SK-N-MC (cell line): ENCODE results near the gene PLEKHG5.

Source experiments
- EZH2 ChIP-seq: fragments of 200-600 bp; sonication (generic); IDR thresholded peaks from one replicate; pipeline ENCODE4 v1.6.1; 2017; ENCODE audit warnings: antibody characterized with exemption
- POLR2AphosphoS5 ChIP-seq: IDR thresholded peaks from 2 replicates; pipeline ENCODE4 v1.6.1; 2012; ENCODE audit warnings: mild to moderate bottlenecking, low read depth, low read length, borderline replicate concordance

DNA sequence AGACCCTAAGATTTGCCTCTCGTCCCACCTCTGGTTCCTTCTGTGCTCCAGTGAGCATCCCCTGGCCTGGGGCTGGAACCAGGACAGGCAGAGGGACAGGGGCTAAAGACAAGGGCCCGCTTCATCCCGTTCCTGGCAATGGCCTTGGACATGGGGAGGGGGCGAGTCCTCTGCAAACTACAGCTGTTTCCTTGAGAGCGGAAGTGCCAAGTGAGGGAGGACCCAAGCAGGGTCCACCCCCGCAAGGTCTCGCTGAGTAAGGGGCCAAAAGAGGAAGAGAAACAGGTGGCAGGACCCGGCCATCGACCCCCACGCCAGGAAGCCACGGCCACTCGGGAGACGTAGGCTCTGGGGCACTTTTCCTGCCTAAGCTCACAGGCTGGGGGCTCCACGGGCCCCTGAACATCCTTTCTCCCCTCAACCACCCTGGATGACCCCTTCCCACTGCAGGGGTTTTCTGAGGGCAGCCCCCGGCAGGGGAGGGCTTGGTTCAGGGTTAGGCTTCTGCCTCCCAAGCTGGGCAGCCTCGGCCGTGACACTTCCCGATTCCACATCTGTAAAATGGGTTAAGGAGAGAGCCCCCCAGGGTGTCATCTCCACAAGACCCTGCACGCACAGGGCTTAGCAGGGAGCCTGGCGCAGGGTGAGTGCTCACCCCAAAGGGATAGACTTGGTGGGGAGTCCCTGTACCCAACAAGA is 17.9 kb upstream of the PLEKHG5 start:
- no peak for TF ChIP-seq EZH2
- TF ChIP-seq POLR2AphosphoS5 = no peak
